ENCODE measurements around the gene NDUFAF5.

The NDUFAF5 gene

GRCh38 chr20:13770141-13770540, 14.7 kb upstream of the NDUFAF5 start:
- H3K4me1 ChIP-seq: no peaks in the 10 kb centered on the region
- intact Hi-C loops (cut with DNase I; ENCODE audit: low total_unique reads): loop anchor here (2.0 kb wide), 1 partner anchor 651 kb away; no protein-coding TSS in a partner anchor

DNA sequence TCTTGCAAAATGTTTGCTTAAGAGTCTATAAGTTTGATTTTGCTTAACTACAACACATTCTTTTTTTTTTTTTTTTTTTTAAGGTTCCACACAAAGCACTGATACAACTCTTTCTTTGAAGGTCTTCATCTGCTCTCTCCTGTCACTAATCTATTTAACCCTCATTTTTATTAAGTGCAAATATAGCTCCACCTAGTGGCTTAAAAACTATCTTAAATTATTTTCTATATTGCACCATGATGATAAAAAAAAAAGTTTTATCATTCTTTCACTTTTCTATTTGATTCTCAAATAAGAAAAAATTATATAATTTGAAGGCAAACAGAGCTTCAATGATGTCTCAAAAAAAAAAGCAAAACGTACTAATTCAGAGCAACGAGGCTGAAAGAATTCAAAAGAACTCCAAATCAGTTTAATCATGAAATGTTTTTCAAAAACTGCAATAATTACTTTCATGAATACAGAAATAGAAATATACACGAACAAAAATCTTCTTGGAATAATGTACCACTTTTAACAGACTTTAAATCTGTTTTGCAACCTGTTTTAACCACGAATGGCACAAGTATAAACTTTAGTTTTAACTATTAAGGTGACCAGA, 12.9 kb upstream of the NDUFAF5 start:
- peaks cover 42 to 71% (median 63%) of the 10 kb centered on the region in 3 donors for H3K36me3 ChIP-seq

More at GRCh38 chr20:13770141-13770540, 14.7 kb upstream of the NDUFAF5 start:
- no peak for TF ChIP-seq CTCF (IDR thresholded peaks at IDR 0.05)
- peaks cover 0 to 7% (median 7%) of the 10 kb centered on the region in 3 donors for H3K9me3 ChIP-seq
- no peak overlapping the region for H3K27ac ChIP-seq
- no peaks in the 10 kb centered on the region for H3K27me3 ChIP-seq
- H3K4me3 ChIP-seq: no peak overlapping the region
- peaks cover 47 to 75% (median 72%) of the 10 kb centered on the region in 3 donors for H3K36me3 ChIP-seq
- no peak for DNase-seq

GRCh38 chr20:13772529-13772928, 12.3 kb upstream of the NDUFAF5 start:
- no peaks in the 10 kb centered on the region for H3K4me1 ChIP-seq
- H3K4me3 ChIP-seq: no peak overlapping the region
- no peaks in the 10 kb centered on the region for H3K9me3 ChIP-seq
- TF ChIP-seq CTCF (IDR thresholded peaks at IDR 0.05): no peak
- DNase-seq: no peak
- peak overlapping the region in 1 of 2 donors; percentile 14 for H3K27ac ChIP-seq
- intact Hi-C loops (cut with DNase I; ENCODE audit: low total_unique reads): no loop called here
- no peaks in the 10 kb centered on the region for H3K27me3 ChIP-seq
- H3K36me3 ChIP-seq: peaks cover 40 to 71% (median 57%) of the 10 kb centered on the region in 3 donors

More for the DNA sequence above, 12.9 kb upstream of the NDUFAF5 start:
- no peak for DNase-seq
- TF ChIP-seq CTCF (IDR thresholded peaks at IDR 0.05): peak; percentile 36 to 45
- Histone ChIP-seq H3K27ac (peak overlapping the region in 1 of 2 donors; percentile 14), H3K4me1 (no peaks in the 10 kb centered on the region), H3K4me3 (no peak overlapping the region), H3K9me3 (no peaks in the 10 kb centered on the region), H3K27me3 (no peaks in the 10 kb centered on the region)
- intact Hi-C loops (cut with DNase I; ENCODE audit: low total_unique reads): loop anchor here (2.0 kb wide), 1 partner anchor 653 kb away; no protein-coding TSS in a partner anchor

GRCh38 chr20:13775867-13776266, 9.0 kb upstream of the NDUFAF5 start:
- intact Hi-C loops (cut with DNase I; ENCODE audit: low total_unique reads): no loop called here
- Histone ChIP-seq H3K4me3 (no peak overlapping the region), H3K9me3 (no peaks in the 10 kb centered on the region), H3K36me3 (peaks cover 22 to 54% (median 45%) of the 10 kb centered on the region in 3 donors), H3K27me3 (no peaks in the 10 kb centered on the region), H3K27ac (no peak overlapping the region), H3K4me1 (peaks cover 0 to 6% (median 2%) of the 10 kb centered on the region in 4 donors)
- DNase-seq: no peak
- TF ChIP-seq CTCF (IDR thresholded peaks at IDR 0.05): no peak

GRCh38 chr20:13777171-13777601, 7.6 kb upstream of the NDUFAF5 start:
- intact Hi-C loops (cut with DNase I; ENCODE audit: low total_unique reads): no loop called here
- TF ChIP-seq CTCF (IDR thresholded peaks at IDR 0.05): no peak

More at GRCh38 chr20:13777171-13777601, 7.6 kb upstream of the NDUFAF5 start:
- no peak for DNase-seq
- Histone ChIP-seq H3K9me3 (no peaks in the 10 kb centered on the region), H3K4me3 (no peak overlapping the region), H3K27ac (no peak overlapping the region), H3K36me3 (peaks cover 31 to 65% (median 51%) of the 10 kb centered on the region in 3 donors), H3K4me1 (peaks cover 0 to 11% (median 2%) of the 10 kb centered on the region in 4 donors), H3K27me3 (no peaks in the 10 kb centered on the region)
